Measurements from ENCODE around the gene ENGASE.

DNA sequence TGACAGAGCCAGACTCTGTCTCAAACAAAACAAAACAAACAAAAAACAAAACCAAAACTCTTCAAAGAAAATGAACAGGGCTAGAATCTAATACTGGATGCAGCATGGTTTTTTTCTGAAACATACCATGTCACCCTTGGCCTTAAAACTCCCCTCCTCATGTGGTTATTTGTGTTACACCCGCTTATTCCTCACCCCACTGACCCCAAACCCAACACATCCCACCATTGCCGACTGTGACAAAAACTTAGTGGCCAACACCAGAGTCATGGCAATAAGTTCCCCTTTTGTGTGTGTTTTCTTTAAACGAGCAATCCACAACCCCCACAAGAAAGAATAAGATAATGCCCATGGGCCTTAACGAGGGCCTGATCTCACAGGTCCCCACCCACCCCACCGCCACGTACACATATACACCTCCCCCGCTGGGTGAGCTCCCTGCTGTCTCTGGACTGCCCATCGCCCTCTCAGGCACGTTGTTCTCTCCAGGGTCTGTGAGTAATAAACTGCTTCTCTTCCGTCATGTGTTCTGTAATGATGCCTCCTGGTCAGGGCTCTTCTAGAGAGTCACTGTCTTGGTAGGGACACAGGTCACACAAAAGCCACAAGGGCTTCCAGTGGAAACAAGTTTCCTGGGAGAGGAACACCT is 16.8 kb upstream of the ENGASE start:
- TF ChIP-seq, protein P1, sequence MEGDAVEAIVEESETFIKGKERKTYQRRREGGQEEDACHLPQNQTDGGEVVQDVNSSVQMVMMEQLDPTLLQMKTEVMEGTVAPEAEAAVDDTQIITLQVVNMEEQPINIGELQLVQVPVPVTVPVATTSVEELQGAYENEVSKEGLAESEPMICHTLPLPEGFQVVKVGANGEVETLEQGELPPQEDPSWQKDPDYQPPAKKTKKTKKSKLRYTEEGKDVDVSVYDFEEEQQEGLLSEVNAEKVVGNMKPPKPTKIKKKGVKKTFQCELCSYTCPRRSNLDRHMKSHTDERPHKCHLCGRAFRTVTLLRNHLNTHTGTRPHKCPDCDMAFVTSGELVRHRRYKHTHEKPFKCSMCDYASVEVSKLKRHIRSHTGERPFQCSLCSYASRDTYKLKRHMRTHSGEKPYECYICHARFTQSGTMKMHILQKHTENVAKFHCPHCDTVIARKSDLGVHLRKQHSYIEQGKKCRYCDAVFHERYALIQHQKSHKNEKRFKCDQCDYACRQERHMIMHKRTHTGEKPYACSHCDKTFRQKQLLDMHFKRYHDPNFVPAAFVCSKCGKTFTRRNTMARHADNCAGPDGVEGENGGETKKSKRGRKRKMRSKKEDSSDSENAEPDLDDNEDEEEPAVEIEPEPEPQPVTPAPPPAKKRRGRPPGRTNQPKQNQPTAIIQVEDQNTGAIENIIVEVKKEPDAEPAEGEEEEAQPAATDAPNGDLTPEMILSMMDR (IDR thresholded peaks at IDR 0.05; ENCODE audit: low read length) = no peak
- TF ChIP-seq EZH2 (IDR thresholded peaks at IDR 0.05; ENCODE audit: borderline replicate concordance, low read length) = no peak

Measured in OCI-LY1 (cell line).